ENCODE results near the gene PCDHB15. TPM values are rescaled to one million over a fixed set of nuclear protein-coding genes. Genes with fewer than 3 reads are reported as not detected.
"Not testable (repeated sequence)": the region's sequence is repeated elsewhere in the genome, so short reads cannot be mapped to it uniquely, and the experiment has no call there.

The PCDHB15 gene
- total and polyA plus RNA-seq, 11 donors: 1.6 to 7.5 (median 4.0) TPM

GRCh38 chr5:141208478-141208877, 36.7 kb upstream of the PCDHB15 start, which contains the start of gene PCDHB12:
PCDHB12 (plus strand) TSS chr5:141208719; CDS start chr5:141208908, 189 bp downstream.
- WGBS, 4 donors: 16 to 26% (median 20%) methylated on average over 11 of the region's 11 CpGs
- peaks cover 0 to 97% (median 28%) of the 10 kb centered on the region in 12 donors for H3K9me3 ChIP-seq
- ATAC-seq (peak in 1 of 4 donors; percentile 26), DNase-seq (no peak)
- H3K4me3 ChIP-seq: peak within 1 kb of the TSS in 7 of 12 donors; percentile 6 to 42 (median 26)
- intact Hi-C loops (cut with DNase I): no loop called here
- H3K4me1 ChIP-seq: no peaks in the 10 kb centered on the region
- peaks cover 0 to 18% (median 3%) of the 10 kb centered on the region in 9 donors for H3K27me3 ChIP-seq
- no peaks in the 10 kb centered on the region for H3K36me3 ChIP-seq
- H3K27ac ChIP-seq: no peak within 1 kb of the TSS
- peak in 10 of 12 donors; percentile 11 to 43 (median 30) for TF ChIP-seq CTCF (IDR thresholded peaks at IDR 0.05)
- TF ChIP-seq POLR2A (IDR thresholded peaks at IDR 0.05): no peak

DNA sequence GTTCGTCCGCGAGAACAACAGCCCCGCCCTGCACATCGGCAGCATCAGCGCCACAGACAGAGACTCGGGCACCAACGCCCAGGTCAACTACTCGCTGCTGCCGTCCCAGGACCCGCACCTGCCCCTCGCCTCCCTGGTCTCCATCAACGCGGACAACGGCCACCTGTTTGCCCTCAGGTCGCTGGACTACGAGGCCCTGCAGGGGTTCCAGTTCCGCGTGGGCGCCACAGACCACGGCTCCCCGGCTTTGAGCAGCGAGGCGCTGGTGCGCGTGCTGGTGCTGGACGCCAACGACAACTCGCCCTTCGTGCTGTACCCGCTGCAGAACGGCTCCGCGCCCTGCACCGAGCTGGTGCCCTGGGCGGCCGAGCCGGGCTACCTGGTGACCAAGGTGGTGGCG, 34.9 kb upstream of the PCDHB15 start:
- H3K4me1 ChIP-seq, ATAC-seq, DNase-seq, H3K27ac ChIP-seq, H3K36me3 ChIP-seq, H3K4me3 ChIP-seq: not testable (repeated sequence)
- Histone ChIP-seq H3K9me3 (peaks cover 0 to 93% (median 32%) of the 10 kb centered on the region in 12 donors), H3K27me3 (peaks cover 0 to 18% (median 3%) of the 10 kb centered on the region in 9 donors)
- intact Hi-C loops (cut with DNase I): loop anchor here in 2 of 10 donors (5.0 to 10.0 kb wide), 2 partner anchors 355 to 357 kb away; no protein-coding TSS in a partner anchor
- WGBS, 4 donors: 32 to 51% (median 38%) methylated on average over 19 to 39 of the region's 39 CpGs

DNA sequence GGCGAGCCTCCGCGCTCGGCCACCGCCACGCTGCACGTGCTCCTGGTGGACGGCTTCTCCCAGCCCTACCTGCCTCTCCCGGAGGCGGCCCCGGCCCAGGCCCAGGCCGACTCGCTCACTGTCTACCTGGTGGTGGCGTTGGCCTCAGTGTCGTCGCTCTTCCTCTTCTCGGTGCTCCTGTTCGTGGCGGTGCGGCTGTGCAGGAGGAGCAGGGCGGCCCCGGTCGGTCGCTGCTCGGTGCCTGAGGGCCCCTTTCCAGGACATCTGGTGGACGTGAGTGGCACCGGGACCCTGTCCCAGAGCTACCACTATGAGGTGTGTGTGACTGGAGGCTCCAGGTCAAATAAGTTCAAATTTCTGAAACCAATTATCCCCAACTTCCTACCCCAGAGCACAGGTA, 34.3 kb upstream of the PCDHB15 start:
- intact Hi-C loops (cut with DNase I): loop anchor here in 2 of 10 donors (5.0 to 10.0 kb wide), 2 partner anchors 354 to 356 kb away; no protein-coding TSS in a partner anchor
- WGBS, 4 donors: 26 to 33% (median 30%) methylated on average over 3 to 19 of the region's 27 CpGs
- not testable (repeated sequence) for H3K4me3 ChIP-seq, H3K36me3 ChIP-seq, H3K27ac ChIP-seq, H3K4me1 ChIP-seq, DNase-seq, ATAC-seq
- Histone ChIP-seq H3K27me3 (peaks cover 0 to 18% (median 3%) of the 10 kb centered on the region in 9 donors), H3K9me3 (peaks cover 0 to 90% (median 35%) of the 10 kb centered on the region in 12 donors)

GRCh38 chr5:141213656-141214339, 31.4 kb upstream of the PCDHB15 start, which contains the start of gene PCDHB13:
PCDHB13 (plus strand) TSS chr5:141213919; CDS start chr5:141214124, 205 bp downstream.
- H3K27ac ChIP-seq, H3K4me1 ChIP-seq, H3K27me3 ChIP-seq, H3K36me3 ChIP-seq: not testable (repeated sequence)
- peak in 10 of 12 donors; percentile 16 to 62 (median 48) for TF ChIP-seq CTCF (IDR thresholded peaks at IDR 0.05)
- intact Hi-C loops (cut with DNase I): loop anchor here in 2 of 10 donors (5.0 to 10.0 kb wide), 2 partner anchors 351 to 354 kb away; no protein-coding TSS in a partner anchor
- Histone ChIP-seq H3K4me3 (peak within 1 kb of the TSS in 10 of 12 donors; percentile 18 to 49 (median 37)), H3K9me3 (peaks cover 0 to 91% (median 48%) of the 10 kb centered on the region in 12 donors)
- 5 to 11% (median 6%) methylated on average over 9 to 15 of the region's 18 CpGs for whole genome bisulfite sequencing, 4 donors
- peak in 4 of 5 donors; percentile 29 to 77 (median 64) for DNase-seq
- peak; percentile 80 to 93 (median 83) for ATAC-seq

DNA sequence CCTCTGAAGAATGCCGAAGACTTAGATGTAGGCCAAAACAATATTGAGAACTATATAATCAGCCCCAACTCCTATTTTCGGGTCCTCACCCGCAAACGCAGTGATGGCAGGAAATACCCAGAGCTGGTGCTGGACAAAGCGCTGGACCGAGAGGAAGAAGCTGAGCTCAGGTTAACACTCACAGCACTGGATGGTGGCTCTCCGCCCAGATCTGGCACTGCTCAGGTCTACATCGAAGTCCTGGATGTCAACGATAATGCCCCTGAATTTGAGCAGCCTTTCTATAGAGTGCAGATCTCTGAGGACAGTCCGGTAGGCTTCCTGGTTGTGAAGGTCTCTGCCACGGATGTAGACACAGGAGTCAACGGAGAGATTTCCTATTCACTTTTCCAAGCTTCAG, 30.6 kb upstream of the PCDHB15 start:
- ATAC-seq: peak in 1 of 4 donors; percentile 31
- not testable (repeated sequence) for H3K36me3 ChIP-seq, DNase-seq, H3K27me3 ChIP-seq, H3K27ac ChIP-seq, H3K4me1 ChIP-seq
- Histone ChIP-seq H3K9me3 (peaks cover 0 to 91% (median 50%) of the 10 kb centered on the region in 12 donors), H3K4me3 (peak overlapping the region in 3 of 12 donors; percentile 10 to 28 (median 27))
- intact Hi-C loops (cut with DNase I): loop anchor here in 2 of 10 donors (5.0 to 10.0 kb wide), 2 partner anchors 350 to 353 kb away; no protein-coding TSS in a partner anchor
- WGBS, 4 donors: 47 to 61% (median 57%) methylated on average over 10 to 12 of the region's 12 CpGs

DNA sequence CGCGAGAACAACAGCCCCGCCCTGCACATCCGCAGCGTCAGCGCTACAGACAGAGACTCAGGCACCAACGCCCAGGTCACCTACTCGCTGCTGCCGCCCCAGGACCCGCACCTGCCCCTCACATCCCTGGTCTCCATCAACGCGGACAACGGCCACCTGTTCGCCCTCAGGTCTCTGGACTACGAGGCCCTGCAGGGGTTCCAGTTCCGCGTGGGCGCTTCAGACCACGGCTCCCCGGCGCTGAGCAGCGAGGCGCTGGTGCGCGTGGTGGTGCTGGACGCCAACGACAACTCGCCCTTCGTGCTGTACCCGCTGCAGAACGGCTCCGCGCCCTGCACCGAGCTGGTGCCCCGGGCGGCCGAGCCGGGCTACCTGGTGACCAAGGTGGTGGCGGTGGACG, 29.7 kb upstream of the PCDHB15 start:
- WGBS, 4 donors: 20 to 51% (median 36%) methylated on average over 11 to 35 of the region's 40 CpGs
- intact Hi-C loops (cut with DNase I): loop anchor here in 1 of 10 donors (10.0 kb wide), 1 partner anchor 349 kb away; no protein-coding TSS in a partner anchor
- not testable (repeated sequence) for H3K36me3 ChIP-seq, ATAC-seq, H3K27ac ChIP-seq, DNase-seq, H3K4me3 ChIP-seq, H3K4me1 ChIP-seq, H3K27me3 ChIP-seq
- H3K9me3 ChIP-seq: peaks cover 0 to 91% (median 53%) of the 10 kb centered on the region in 12 donors

GRCh38 chr5:141216035-141216434, 29.2 kb upstream of the PCDHB15 start:
- not testable (repeated sequence) for H3K27ac ChIP-seq, H3K4me3 ChIP-seq, H3K27me3 ChIP-seq, ATAC-seq, DNase-seq, H3K36me3 ChIP-seq, H3K4me1 ChIP-seq
- intact Hi-C loops (cut with DNase I): loop anchor here in 1 of 10 donors (10.0 kb wide), 1 partner anchor 349 kb away; no protein-coding TSS in a partner anchor
- peaks cover 0 to 92% (median 56%) of the 10 kb centered on the region in 12 donors for H3K9me3 ChIP-seq
- WGBS, 4 donors: 32 to 47% (median 36%) methylated on average over 3 to 21 of the region's 26 CpGs

Data from heart left ventricle (tissue), 16 donors.